DOHH2 (cell line): ENCODE results near the gene SERHL2.
"Not testable (repeated sequence)": the region's sequence is repeated elsewhere in the genome, so short reads cannot be mapped to it uniquely, and the experiment has no call there.

Experiments used
- H3F3A ChIP-seq: fragments of 200-600 bp; sonication (generic), shearing (Covaris generic); 2 replicates; pipeline ENCODE4 v1.6.0; 2016; ENCODE audit warnings: antibody characterized with exemption, mild to moderate bottlenecking; ENCODE audit not compliant: control insufficient read depth, insufficient read depth
- H3K27ac ChIP-seq: fragments of 200-600 bp; sonication (generic); 2 replicates; pipeline ENCODE4 v1.5.1; 2014; ENCODE audit warnings: low read depth, mild to moderate bottlenecking, low read length, moderate library complexity
- H3K27me3 ChIP-seq: fragments of 200-600 bp; sonication (generic); 2 replicates; pipeline ENCODE4 v1.6.1; 2014; ENCODE audit warnings: mild to moderate bottlenecking, low read length, mixed read lengths; ENCODE audit not compliant: control insufficient read depth
- H3K36me3 ChIP-seq: fragments of 200-600 bp; sonication (generic); 2 replicates; pipeline ENCODE4 v1.6.1; 2014; ENCODE audit warnings: mild to moderate bottlenecking, low read length, moderate library complexity, mixed read lengths; ENCODE audit not compliant: control insufficient read depth
- H3K4me1 ChIP-seq: fragments of 200-600 bp; sonication (generic); 2 replicates; pipeline ENCODE4 v1.6.1; 2014; ENCODE audit warnings: mild to moderate bottlenecking, low read length, mixed read lengths; ENCODE audit not compliant: control insufficient read depth
- H3K4me2 ChIP-seq: fragments of 200-600 bp; sonication (generic); 2 replicates; pipeline ENCODE4 v1.6.0; 2014; ENCODE audit warnings: mild to moderate bottlenecking, low read length, moderate library complexity
- H3K4me3 ChIP-seq: fragments of 200-600 bp; sonication (generic); 2 replicates; pipeline ENCODE4 v1.5.1; 2014; ENCODE audit warnings: mild to moderate bottlenecking, low read length, mixed read lengths
- H3K79me2 ChIP-seq: fragments of 200-600 bp; sonication (generic); 2 replicates; pipeline ENCODE4 v1.6.1; 2014; ENCODE audit warnings: mild to moderate bottlenecking, low read length, mixed read lengths; ENCODE audit not compliant: control insufficient read depth
- H3K9me2 ChIP-seq: fragments of 200-600 bp; sonication (generic); replicated peaks from 2 replicates; pipeline ENCODE4 v1.6.1; 2014; ENCODE audit warnings: mild to moderate bottlenecking, low read length, mixed read lengths; ENCODE audit not compliant: control insufficient read depth
- H3K9me3 ChIP-seq: fragments of 200-600 bp; sonication (generic); 2 replicates; pipeline ENCODE4 v1.6.1; 2014; ENCODE audit warnings: antibody characterized with exemption, low read length, mixed read lengths; ENCODE audit not compliant: control insufficient read depth, insufficient read depth
- H4K20me1 ChIP-seq: fragments of 200-600 bp; sonication (generic); 2 replicates; pipeline ENCODE4 v1.6.0; 2014; ENCODE audit warnings: low read depth, mild to moderate bottlenecking, antibody characterized with exemption, low read length, moderate library complexity; ENCODE audit not compliant: control insufficient read depth, insufficient read depth
- CTCF ChIP-seq: fragments of 200-600 bp; sonication (generic); IDR thresholded peaks from one replicate; pipeline ENCODE4 v1.5.1; 2014; ENCODE audit warnings: antibody characterized with exemption, mild to moderate bottlenecking, low read depth, low read length; ENCODE audit not compliant: poor library complexity, severe bottlenecking
- EZH2phosphoT487 ChIP-seq: fragments of 200-600 bp; sonication (generic); IDR thresholded peaks from 2 replicates; pipeline ENCODE4 v1.6.1; 2017; ENCODE audit warnings: borderline replicate concordance, mild to moderate bottlenecking, antibody characterized with exemption, low read length, moderate library complexity, mixed read lengths

Gene SERHL2

GRCh38 chr22:42522546-42522945 lies 31.2 kb upstream of the SERHL2 start:
- Histone ChIP-seq H3K9me3 (no peaks in the 10 kb centered on the region), H4K20me1 (no peaks in the 10 kb centered on the region), H3K4me2 (no peak overlapping the region), H3K4me1 (peaks cover 17% of the 10 kb centered on the region), H3K27ac (no peak overlapping the region), H3F3A (no peaks in the 10 kb centered on the region), H3K4me3 (no peak overlapping the region), H3K36me3 (peaks cover 16% of the 10 kb centered on the region), H3K27me3 (no peaks in the 10 kb centered on the region), H3K79me2 (peaks cover 28% of the 10 kb centered on the region), H3K9me2 (no peaks in the 10 kb centered on the region)
- no peak for TF ChIP-seq EZH2phosphoT487
- TF ChIP-seq CTCF = no peak

- no peaks in the 10 kb centered on the region for H3K27me3 ChIP-seq
- no peaks in the 10 kb centered on the region for H3K79me2 ChIP-seq
- no peak overlapping the region for H3K4me2 ChIP-seq
- H3K36me3 ChIP-seq = no peaks in the 10 kb centered on the region
- no peaks in the 10 kb centered on the region for H3K9me2 ChIP-seq
- H3K27ac ChIP-seq = no peak overlapping the region
- H3K9me3 ChIP-seq = no peaks in the 10 kb centered on the region
- TF ChIP-seq EZH2phosphoT487 (no peak), CTCF (no peak)
- peaks cover 47% of the 10 kb centered on the region for H3K4me1 ChIP-seq
- H3F3A ChIP-seq = peaks cover 11% of the 10 kb centered on the region
- no peak overlapping the region for H3K4me3 ChIP-seq
- no peaks in the 10 kb centered on the region for H4K20me1 ChIP-seq
These were observed 25.0 kb upstream of the SERHL2 start for GRCh38 chr22:42528591-42529307.

- H3K9me2 ChIP-seq, H3K79me2 ChIP-seq, H3K4me3 ChIP-seq, H3K9me3 ChIP-seq, H3K27me3 ChIP-seq, H3K36me3 ChIP-seq, H4K20me1 ChIP-seq, H3K4me2 ChIP-seq, H3K27ac ChIP-seq: not testable (repeated sequence)
- Histone ChIP-seq H3F3A (peaks cover 17% of the 10 kb centered on the region), H3K4me1 (peaks cover 54% of the 10 kb centered on the region)
These were observed 24.3 kb upstream of the SERHL2 start for GRCh38 chr22:42529435-42529834.

- Histone ChIP-seq H3K27ac (peak overlapping the region; percentile 92; the same call in 1 of the 2 replicates), H3K4me1 (peaks cover 74% of the 10 kb centered on the region), H3F3A (peaks cover 26% of the 10 kb centered on the region)
- H4K20me1 ChIP-seq, H3K79me2 ChIP-seq, H3K4me3 ChIP-seq, H3K36me3 ChIP-seq, H3K9me3 ChIP-seq, H3K9me2 ChIP-seq, H3K27me3 ChIP-seq, H3K4me2 ChIP-seq: not testable (repeated sequence)
These were observed 22.2 kb upstream of the SERHL2 start for GRCh38 chr22:42531401-42532084.
